Trophoblast cell (in vitro differentiated cells and primary cell): ENCODE measurements around the gene PIK3R6.

Experiments
- DNase-seq, 2 donors: peaks; one replicate each; pipeline ENCODE4 v3.0.0-alpha.2; 2016
- H2AFZ ChIP-seq: 2 replicates; pipeline ENCODE4 v1.6.1; 2013; ENCODE audit warnings: low read length, moderate library complexity, mild to moderate bottlenecking; ENCODE audit not compliant: insufficient read depth, poor library complexity
- H2AK5ac ChIP-seq: 2 replicates; pipeline ENCODE4 v1.6.1; 2013; ENCODE audit warnings: mild to moderate bottlenecking, low read length
- H2BK120ac ChIP-seq: 2 replicates; pipeline ENCODE4 v1.6.1; 2013; ENCODE audit warnings: low read length, mild to moderate bottlenecking, moderate library complexity; ENCODE audit not compliant: insufficient read depth, poor library complexity
- H2BK12ac ChIP-seq: 2 replicates; pipeline ENCODE4 v1.6.1; 2013; ENCODE audit warnings: mild to moderate bottlenecking, low read length, moderate library complexity
- H2BK5ac ChIP-seq: 2 replicates; pipeline ENCODE4 v1.6.1; 2013; ENCODE audit warnings: low read length, low read depth, moderate library complexity, mild to moderate bottlenecking; ENCODE audit not compliant: poor library complexity
- H3K14ac ChIP-seq: 2 replicates; pipeline ENCODE4 v1.6.1; 2013; ENCODE audit warnings: mild to moderate bottlenecking, low read length
- H3K18ac ChIP-seq: 2 replicates; pipeline ENCODE4 v1.6.1; 2013; ENCODE audit warnings: mild to moderate bottlenecking, low read length
- H3K23ac ChIP-seq: 2 replicates; pipeline ENCODE4 v1.6.1; 2013; ENCODE audit warnings: low read length
- H3K27ac ChIP-seq: 2 replicates; pipeline ENCODE4 v1.5.1; 2013; ENCODE audit warnings: low read depth, mild to moderate bottlenecking, inconsistent platforms, low read length, moderate library complexity
- H3K27me3 ChIP-seq: 2 replicates; pipeline ENCODE4 v1.6.1; 2013; ENCODE audit warnings: inconsistent platforms, mild to moderate bottlenecking, low read length, moderate library complexity; ENCODE audit not compliant: insufficient read depth
- H3K36me3 ChIP-seq, 2 experiments: 1 replicate in 1 of 2; 2 replicates in 1 of 2; pipeline ENCODE4 v1.6.1; 2013; ENCODE audit warnings: low read length in 2 of 2, mild to moderate bottlenecking in 2 of 2, moderate library complexity in 1 of 2; ENCODE audit not compliant: insufficient read depth in 2 of 2, control insufficient read depth in 1 of 2
- H3K4ac ChIP-seq: 2 replicates; pipeline ENCODE4 v1.6.1; 2013; ENCODE audit warnings: low read depth, mild to moderate bottlenecking, low read length, moderate library complexity
- H3K4me1 ChIP-seq, 2 experiments: 1 replicate in 1 of 2; 2 replicates in 1 of 2; pipeline ENCODE4 v1.6.1; 2013; ENCODE audit warnings: low read length in 2 of 2, mild to moderate bottlenecking in 2 of 2, moderate library complexity in 1 of 2; ENCODE audit not compliant: insufficient read depth in 2 of 2, control insufficient read depth in 1 of 2
- H3K4me2 ChIP-seq: 2 replicates; pipeline ENCODE4 v1.6.1; 2013; ENCODE audit warnings: inconsistent platforms, mild to moderate bottlenecking, low read length, moderate library complexity
- H3K4me3 ChIP-seq: 2 replicates; pipeline ENCODE4 v1.5.1; 2013; ENCODE audit warnings: mild to moderate bottlenecking, low read depth, low read length, inconsistent platforms
- H3K79me1 ChIP-seq: one replicate; pipeline ENCODE4 v1.6.1; 2013; ENCODE audit warnings: low read length
- H3K79me2 ChIP-seq: 2 replicates; pipeline ENCODE4 v1.6.1; 2013; ENCODE audit warnings: low read length, mild to moderate bottlenecking; ENCODE audit not compliant: control insufficient read depth, insufficient read depth, poor library complexity
- H3K9ac ChIP-seq: 2 replicates; pipeline ENCODE4 v1.6.1; 2013; ENCODE audit warnings: mild to moderate bottlenecking, low read length
- H3K9me3 ChIP-seq: 2 replicates; pipeline ENCODE4 v1.6.1; 2013; ENCODE audit warnings: low read depth, mild to moderate bottlenecking, control low read depth, inconsistent platforms, low read length; ENCODE audit not compliant: insufficient read depth
- H4K12ac ChIP-seq: 2 replicates; pipeline ENCODE4 v1.6.1; 2013; ENCODE audit warnings: low read depth, mild to moderate bottlenecking, low read length, moderate library complexity
- H4K8ac ChIP-seq: 2 replicates; pipeline ENCODE4 v1.6.1; 2013; ENCODE audit warnings: low read depth, mild to moderate bottlenecking, low read length, moderate library complexity
- H4K91ac ChIP-seq: one replicate; pipeline ENCODE4 v1.6.1; 2013; ENCODE audit warnings: low read depth, mild to moderate bottlenecking, low read length, moderate library complexity
- WGBS: extraction: QIAGEN DNeasy Blood & Tissue Kit; methylation state at CpG from one replicate; pipeline ENCODE4 v1.1.7; 2013; ENCODE audit warnings: missing lambda C conversion rate; ENCODE audit not compliant: insufficient read length, insufficient coverage; ENCODE audit errors: extremely low coverage; 5-methylcytosine and 5-hydroxymethylcytosine counted together

PIK3R6 gene

GRCh38 chr17:8913091-8913490, 45.6 kb upstream of the PIK3R6 start:
- Histone ChIP-seq H3K4ac (no peak overlapping the region), H2AK5ac (no peak overlapping the region), H3K27ac (no peak overlapping the region), H3K79me1 (no peaks in the 10 kb centered on the region), H3K27me3 (no peaks in the 10 kb centered on the region), H3K14ac (no peak overlapping the region), H3K9me3 (peaks cover 4% of the 10 kb centered on the region), H3K4me2 (no peak overlapping the region), H2AFZ (no peak overlapping the region), H3K36me3 (no peaks in the 10 kb centered on the region), H3K79me2 (no peaks in the 10 kb centered on the region), H2BK12ac (no peak overlapping the region), H2BK5ac (no peak overlapping the region), H3K23ac (no peak overlapping the region), H3K9ac (no peak overlapping the region), H2BK120ac (no peak overlapping the region), H4K8ac (no peak overlapping the region), H4K12ac (no peak overlapping the region), H3K18ac (no peak overlapping the region), H3K4me3 (no peak overlapping the region), H3K4me1 (no peaks in the 10 kb centered on the region), H4K91ac (no peak overlapping the region)
- DNase-seq: no peak
- WGBS: no CpG with 5 or more reads among the region's 6 CpGs

- no peak overlapping the region for H3K27ac ChIP-seq
- no peak overlapping the region for H3K4ac ChIP-seq
- no peak overlapping the region for H4K8ac ChIP-seq
- no peak overlapping the region for H2BK5ac ChIP-seq
- H3K23ac ChIP-seq: no peak overlapping the region
- no peak overlapping the region for H2AFZ ChIP-seq
- no peak overlapping the region for H3K4me2 ChIP-seq
- no peaks in the 10 kb centered on the region for H3K27me3 ChIP-seq
- H3K9me3 ChIP-seq: peaks cover 4% of the 10 kb centered on the region
- H3K18ac ChIP-seq: no peak overlapping the region
- no peak for DNase-seq
- H3K9ac ChIP-seq: no peak overlapping the region
- no peak overlapping the region for H3K14ac ChIP-seq
- H3K4me3 ChIP-seq: no peak overlapping the region
- no peaks in the 10 kb centered on the region for H3K4me1 ChIP-seq
- H3K36me3 ChIP-seq: no peaks in the 10 kb centered on the region
- no peak overlapping the region for H2AK5ac ChIP-seq
- H2BK12ac ChIP-seq: no peak overlapping the region
- H4K12ac ChIP-seq: no peak overlapping the region
- WGBS: no CpG with 5 or more reads among the region's 18 CpGs
- H2BK120ac ChIP-seq: no peak overlapping the region
- no peaks in the 10 kb centered on the region for H3K79me2 ChIP-seq
- H4K91ac ChIP-seq: no peak overlapping the region
- no peaks in the 10 kb centered on the region for H3K79me1 ChIP-seq
Measured at GRCh38 chr17:8912084-8912981, 44.9 kb upstream of the PIK3R6 start.

GRCh38 chr17:8910969-8911604, 43.6 kb upstream of the PIK3R6 start:
- Histone ChIP-seq H3K4me2 (no peak overlapping the region), H3K27me3 (no peaks in the 10 kb centered on the region), H2AK5ac (no peak overlapping the region), H3K9ac (no peak overlapping the region), H3K23ac (no peak overlapping the region), H4K91ac (no peak overlapping the region), H3K4ac (no peak overlapping the region), H3K4me1 (no peaks in the 10 kb centered on the region), H2BK12ac (no peak overlapping the region), H3K14ac (no peak overlapping the region), H3K27ac (no peak overlapping the region), H4K12ac (no peak overlapping the region), H3K36me3 (no peaks in the 10 kb centered on the region), H3K9me3 (peaks cover 2% of the 10 kb centered on the region), H2AFZ (no peak overlapping the region), H3K4me3 (no peak overlapping the region), H3K18ac (no peak overlapping the region), H3K79me2 (no peaks in the 10 kb centered on the region), H2BK5ac (no peak overlapping the region), H2BK120ac (no peak overlapping the region), H3K79me1 (no peaks in the 10 kb centered on the region), H4K8ac (no peak overlapping the region)
- no peak for DNase-seq
- no CpG with 5 or more reads among the region's 18 CpGs for WGBS

GRCh38 chr17:8909586-8910270, 42.3 kb upstream of the PIK3R6 start:
- Histone ChIP-seq H2AFZ (no peak overlapping the region), H2BK12ac (no peak overlapping the region), H3K36me3 (no peaks in the 10 kb centered on the region), H4K12ac (no peak overlapping the region), H3K4me3 (no peak overlapping the region), H3K4ac (no peak overlapping the region), H3K18ac (no peak overlapping the region), H2AK5ac (no peak overlapping the region), H3K79me1 (no peaks in the 10 kb centered on the region), H3K4me1 (no peaks in the 10 kb centered on the region), H3K27me3 (no peaks in the 10 kb centered on the region), H3K23ac (no peak overlapping the region), H3K79me2 (no peaks in the 10 kb centered on the region), H3K27ac (no peak overlapping the region), H2BK120ac (no peak overlapping the region), H3K14ac (no peak overlapping the region), H3K9ac (no peak overlapping the region), H4K8ac (no peak overlapping the region), H3K4me2 (no peak overlapping the region), H3K9me3 (peaks cover 2% of the 10 kb centered on the region), H4K91ac (no peak overlapping the region), H2BK5ac (no peak overlapping the region)
- no CpG with 5 or more reads among the region's 8 CpGs for WGBS
- DNase-seq: no peak
